Glutamatergic neuron (in vitro differentiated cells): Measurements from ENCODE around the gene CCDC9B. TPM values are rescaled to one million over a fixed set of nuclear protein-coding genes. Genes with fewer than 3 reads are reported as not detected.

ENCODE experiments used
- DNase-seq: peaks from one replicate; pipeline ENCODE4 v3.0.0; 2022
- H3K27ac Mint-ChIP-seq: one replicate; pipeline ENCODE4 v1.8.0; 2020; ENCODE audit warnings: mild to moderate bottlenecking, mixed read lengths, inconsistent platforms; ENCODE audit not compliant: unreplicated experiment
- H3K27me3 Mint-ChIP-seq: one replicate; pipeline ENCODE4 v1.8.0; 2020; ENCODE audit warnings: mild to moderate bottlenecking, moderate library complexity, mixed read lengths, inconsistent platforms; ENCODE audit not compliant: unreplicated experiment
- H3K36me3 Mint-ChIP-seq: one replicate; pipeline ENCODE4 v1.8.0; 2020; ENCODE audit warnings: mild to moderate bottlenecking, mixed read lengths, inconsistent platforms; ENCODE audit not compliant: unreplicated experiment
- H3K4me1 Mint-ChIP-seq: one replicate; pipeline ENCODE4 v1.8.0; 2020; ENCODE audit warnings: mild to moderate bottlenecking, low read depth, mixed read lengths, inconsistent platforms; ENCODE audit not compliant: unreplicated experiment
- H3K4me3 Mint-ChIP-seq: one replicate; pipeline ENCODE4 v1.8.0; 2020; ENCODE audit warnings: mild to moderate bottlenecking, mixed read lengths, inconsistent platforms; ENCODE audit not compliant: unreplicated experiment
- H3K9me3 Mint-ChIP-seq: one replicate; pipeline ENCODE4 v1.8.0; 2020; ENCODE audit warnings: mild to moderate bottlenecking, moderate library complexity, mixed read lengths, inconsistent platforms; ENCODE audit not compliant: unreplicated experiment
- CTCF ChIP-seq: fragments of 200-600 bp; sonication (generic); IDR thresholded peaks from one replicate; pipeline ENCODE4 v1.5.0; 2021; ENCODE audit not compliant: partially characterized antibody, unreplicated experiment
- total RNA-seq: library from RNA; stranded (reverse); fragmentation: NEBNext Ultra II Directional; extraction: Animal tissue kit (Norgen Biotek cat#: 25700); gene quantifications from one replicate; pipeline ENCODE4 v1.2.1, GENCODE V29; 2021; ENCODE audit not compliant: unreplicated experiment

The CCDC9B gene
- total RNA-seq, 1 donor from 2014 or later, result 0.49 TPM

- Mint-ChIP-seq H3K36me3 (peaks cover 8% of the 10 kb centered on the region), H3K4me1 (no peaks in the 10 kb centered on the region), H3K9me3 (peaks cover 1% of the 10 kb centered on the region), H3K27me3 (peaks cover 5% of the 10 kb centered on the region), H3K4me3 (no peak overlapping the region), H3K27ac (no peak overlapping the region)
- DNase-seq, result no peak
- no peak for TF ChIP-seq CTCF
Observed at GRCh38 chr15:40302981-40303380, 37.8 kb downstream of the CCDC9B start.

GRCh38 chr15:40302288-40302886 is 38.4 kb downstream of the CCDC9B start:
- no peak for TF ChIP-seq CTCF
- peaks cover 5% of the 10 kb centered on the region for H3K27me3 Mint-ChIP-seq
- no peak for DNase-seq
- no peak overlapping the region for H3K27ac Mint-ChIP-seq
- H3K4me1 Mint-ChIP-seq, result no peaks in the 10 kb centered on the region
- H3K36me3 Mint-ChIP-seq, result peaks cover 8% of the 10 kb centered on the region
- H3K9me3 Mint-ChIP-seq, result peaks cover 1% of the 10 kb centered on the region
- no peak overlapping the region for H3K4me3 Mint-ChIP-seq

- no peak for DNase-seq
Observed at GRCh38 chr15:40301467-40302179, 39.1 kb downstream of the CCDC9B start.

GRCh38 chr15:40300771-40301170 is 40.0 kb downstream of the CCDC9B start:
- no peak overlapping the region for H3K27ac Mint-ChIP-seq
- peaks cover 1% of the 10 kb centered on the region for H3K9me3 Mint-ChIP-seq

More at GRCh38 chr15:40301467-40302179, 39.1 kb downstream of the CCDC9B start:
- Mint-ChIP-seq H3K9me3 (peaks cover 1% of the 10 kb centered on the region), H3K4me1 (no peaks in the 10 kb centered on the region), H3K27ac (no peak overlapping the region), H3K36me3 (peaks cover 8% of the 10 kb centered on the region), H3K4me3 (no peak overlapping the region), H3K27me3 (peaks cover 6% of the 10 kb centered on the region)
- no peak for TF ChIP-seq CTCF

More at GRCh38 chr15:40300771-40301170, 40.0 kb downstream of the CCDC9B start:
- H3K4me3 Mint-ChIP-seq, result no peak overlapping the region
- no peaks in the 10 kb centered on the region for H3K4me1 Mint-ChIP-seq
- no peak for DNase-seq
- TF ChIP-seq CTCF, result no peak
- peaks cover 5% of the 10 kb centered on the region for H3K27me3 Mint-ChIP-seq
- peaks cover 8% of the 10 kb centered on the region for H3K36me3 Mint-ChIP-seq
